IMR-90 (cell line): ENCODE results near the gene TNN.

ENCODE experiments used
- CTCF ChIP-seq: conservative IDR thresholded peaks from 2 replicates; pipeline ENCODE4 v1.5.1; 2012; ENCODE audit warnings: mild to moderate bottlenecking, low read depth, low read length, improper control_type of control experiment
- MAFK ChIP-seq: IDR thresholded peaks from 2 replicates; pipeline ENCODE4 v1.6.1; 2012; ENCODE audit warnings: low read depth, low read length, improper control_type of control experiment
- MXI1 ChIP-seq: IDR thresholded peaks from 2 replicates; pipeline ENCODE4 v1.6.1; 2012; ENCODE audit warnings: low read depth, mild to moderate bottlenecking, low read length, moderate library complexity, borderline replicate concordance
- POLR2A ChIP-seq: IDR thresholded peaks from 2 replicates; pipeline ENCODE4 v1.6.1; 2012; ENCODE audit warnings: mild to moderate bottlenecking, low read depth, low read length
- RFX5 ChIP-seq: IDR thresholded peaks from 2 replicates; pipeline ENCODE4 v1.8.0; 2012; ENCODE audit warnings: low read depth, mild to moderate bottlenecking, low read length, moderate library complexity
- SMC3 ChIP-seq: fragments of 150-350 bp; IDR thresholded peaks from 2 replicates; pipeline ENCODE4 v1.6.1; 2016; ENCODE audit warnings: low read depth, mild to moderate bottlenecking, antibody characterized with exemption, low read length, moderate library complexity
- USF2 ChIP-seq: fragments of 150-350 bp; IDR thresholded peaks from 2 replicates; pipeline ENCODE4 v1.6.1; 2017; ENCODE audit warnings: mild to moderate bottlenecking, antibody characterized with exemption, low read length, low read depth

- no peak for TF ChIP-seq CTCF
- TF ChIP-seq POLR2A: no peak
- no peak for TF ChIP-seq RFX5
- no peak for TF ChIP-seq MXI1
- TF ChIP-seq USF2: no peak
- no peak for TF ChIP-seq SMC3
- TF ChIP-seq MAFK: no peak
These were observed 16.6 kb upstream of the TNN start for GRCh38 chr1:175050992-175051391.
